Upper lobe of left lung (tissue), 4 donors: ENCODE measurements around the gene ESYT1.

Source experiments
- CTCF ChIP-seq, 6 experiments: fragments of 450-650 bp in 4 of 6; fragments of 200-600 bp in 2 of 6; sonication (generic) in 2 of 6; IDR thresholded peaks; one replicate each; pipeline ENCODE4 v1.5.1; 2016 to 2019; ENCODE audit warnings: antibody characterized with exemption in 6 of 6
- POLR2A ChIP-seq, 4 donors: fragments of 450-650 bp; IDR thresholded peaks; one replicate each; pipeline ENCODE4 v1.5.1; 2016 to 2017; ENCODE audit warnings: antibody characterized with exemption in 4 of 4, mild to moderate bottlenecking in 2 of 4
- POLR2AphosphoS5 ChIP-seq, 2 donors: sonication (generic); formaldehyde crosslinking; IDR thresholded peaks; one replicate each; pipeline ENCODE4 v1.5.1; 2017; ENCODE audit warnings: antibody characterized with exemption in 2 of 2

DNA sequence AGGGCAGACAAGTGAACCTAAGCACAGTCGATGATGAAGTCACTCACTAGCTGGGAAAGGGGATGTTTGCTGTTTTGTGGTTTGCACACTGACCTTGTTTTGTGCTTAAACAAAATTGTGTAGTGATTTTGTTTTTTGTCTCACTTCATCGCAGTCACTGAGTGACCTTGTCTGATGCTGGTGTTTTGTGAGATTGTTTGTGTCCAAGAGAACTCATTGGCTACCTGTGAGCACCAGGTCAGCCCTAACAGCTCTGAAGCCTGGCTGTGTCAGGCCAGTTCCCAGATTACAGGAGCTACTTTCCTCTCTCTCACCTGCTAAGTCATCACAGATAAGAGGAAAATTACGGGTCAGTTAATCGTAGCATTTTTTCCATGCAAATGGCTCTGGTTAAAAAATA, 3.9 kb upstream of the ESYT1 start:
- TF ChIP-seq CTCF (IDR thresholded peaks at IDR 0.05) (no peak), POLR2AphosphoS5 (IDR thresholded peaks at IDR 0.05) (no peak), POLR2A (IDR thresholded peaks at IDR 0.05) (no peak)
